CD8-positive, alpha-beta memory T cell (primary cell): ENCODE data around the gene SPATS2. TPM values are rescaled to one million over a fixed set of nuclear protein-coding genes. Genes with fewer than 3 reads are reported as not detected.
A peak's percentile ranks its signal among the peaks of the same experiment; 100 is the strongest.
"Not testable (repeated sequence)": the region's sequence is repeated elsewhere in the genome, so short reads cannot be mapped to it uniquely, and the experiment has no call there.

Experiments
- CTCF ChIA-PET: fragments of 350-600 bp; sonication (Branson Sonifier 250); formaldehyde crosslinking; loops from one replicate; lab custom pipeline; 2021; ENCODE audit warnings: antibody characterized with exemption; lab: Charles Lee
- POLR2A ChIA-PET: fragments of 350-600 bp; sonication (Branson Sonifier 250); formaldehyde crosslinking; loops from one replicate; lab custom pipeline; 2021; ENCODE audit warnings: antibody characterized with exemption; lab: Charles Lee
- DNase-seq, 5 donors: peaks; one replicate each; pipeline versions ENCODE4 v3.0.0 to v3.0.0-alpha.2; 2020 to 2022; ENCODE audit warnings: mixed read lengths in 1 of 5
- H3K27ac ChIP-seq: one replicate; pipeline ENCODE4 v1.7.0; 2013; ENCODE audit warnings: low read depth, mild to moderate bottlenecking, low read length, moderate library complexity
- H3K27me3 ChIP-seq: 2 replicates; pipeline ENCODE4 v1.7.0; 2013; ENCODE audit warnings: low read length, mild to moderate bottlenecking; ENCODE audit not compliant: insufficient read depth, poor library complexity, severe bottlenecking
- H3K36me3 ChIP-seq: 2 replicates; pipeline ENCODE4 v1.7.0; 2013; ENCODE audit warnings: mild to moderate bottlenecking, low read length, moderate library complexity; ENCODE audit not compliant: insufficient read depth
- H3K4me1 ChIP-seq: 2 replicates; pipeline ENCODE4 v1.7.0; 2013; ENCODE audit warnings: mild to moderate bottlenecking, low read length, moderate library complexity; ENCODE audit not compliant: insufficient read depth
- H3K4me3 ChIP-seq: 2 replicates; pipeline ENCODE4 v1.7.0; 2013; ENCODE audit warnings: mild to moderate bottlenecking, low read length
- H3K9me3 ChIP-seq: 2 replicates; pipeline ENCODE4 v1.7.0; 2013; ENCODE audit warnings: mild to moderate bottlenecking, low read length
- H3K27ac Mint-ChIP-seq, 8 donors: one replicate each; pipeline ENCODE4 v1.8.0; 2020 to 2021; ENCODE audit warnings: mixed read lengths in 8 of 8, mild to moderate bottlenecking in 6 of 8, inconsistent platforms in 3 of 8, moderate library complexity in 3 of 8
- H3K27me3 Mint-ChIP-seq, 2 donors: one replicate each; pipeline ENCODE4 v1.8.0; 2020 to 2021; ENCODE audit warnings: mixed read lengths in 2 of 2, mild to moderate bottlenecking in 1 of 2, moderate library complexity in 1 of 2
- H3K36me3 Mint-ChIP-seq, 3 donors: one replicate each; pipeline ENCODE4 v1.8.0; 2020 to 2021; ENCODE audit warnings: mixed read lengths in 3 of 3, inconsistent platforms in 1 of 3, mild to moderate bottlenecking in 1 of 3
- H3K4me1 Mint-ChIP-seq, 3 donors: one replicate each; pipeline ENCODE4 v1.8.0; 2020 to 2021; ENCODE audit warnings: mixed read lengths in 3 of 3, inconsistent platforms in 1 of 3, mild to moderate bottlenecking in 1 of 3
- H3K4me3 Mint-ChIP-seq, 7 donors: one replicate each; pipeline ENCODE4 v1.8.0; 2020 to 2021; ENCODE audit warnings: mixed read lengths in 7 of 7, mild to moderate bottlenecking in 6 of 7, moderate library complexity in 4 of 7, inconsistent platforms in 2 of 7
- H3K9me3 Mint-ChIP-seq, 5 donors: one replicate each; pipeline ENCODE4 v1.8.0; 2020 to 2022; ENCODE audit warnings: mixed read lengths in 5 of 5, mild to moderate bottlenecking in 3 of 5, moderate library complexity in 2 of 5, inconsistent platforms in 1 of 5
- polyA plus RNA-seq: library from polyadenylated mRNA; unstranded; fragments of 300-500 nt; fragmentation: Illumina TruSeq; gene quantifications from one replicate; pipeline ENCODE4 v1.2.3, GENCODE V29; 2021
- total RNA-seq, 2 experiments: library from RNA; stranded (reverse); gene quantifications; one replicate each; pipeline ENCODE4 v1.2.3, GENCODE V29; 2021

The SPATS2 gene
- total RNA-seq (1 to 10 TPM; 9.1 to 9.4 TPM), polyA plus RNA-seq (7.6 TPM)

GRCh38 chr12:49367381-49368239, at the start of gene SPATS2:
Gene SPATS2, plus strand, starts transcription at chr12:49367462. Its CDS starts 93,551 bp downstream, at chr12:49461013.
- peaks cover 0 to 5% (median 0%) of the 10 kb centered on the region in 3 donors for H3K36me3 Mint-ChIP-seq

GRCh38 chr12:49320411-49321103, 46.7 kb upstream of the SPATS2 start:
- not testable (repeated sequence) for H3K9me3 Mint-ChIP-seq

More at GRCh38 chr12:49367381-49368239, at the start of gene SPATS2:
- H3K9me3 ChIP-seq: no peaks in the 10 kb centered on the region
- Mint-ChIP-seq H3K27me3 (peaks cover 0 to 4% of the 10 kb centered on the region in 2 donors), H3K4me3 (peak within 1 kb of the TSS; percentile 89 to 98 (median 96)), H3K9me3 (no peaks in the 10 kb centered on the region), H3K4me1 (peaks cover 19 to 43% (median 37%) of the 10 kb centered on the region in 3 donors), H3K27ac (peak within 1 kb of the TSS; percentile 60 to 98 (median 94))
- DNase-seq: no peak
- no peaks in the 10 kb centered on the region for H3K27me3 ChIP-seq
- peaks cover 20% of the 10 kb centered on the region for H3K4me1 ChIP-seq
- POLR2A ChIA-PET: interaction anchor here (0.8 to 1.8 kb wide), 5 partner anchors 9 to 744 kb away, joined by 3 to 12 read pairs (median 7); partner anchors contain the start of genes COX14, DNAJC22 and TUBA1C
- H3K27ac ChIP-seq: peak within 1 kb of the TSS; percentile 91
- H3K4me3 ChIP-seq: peak within 1 kb of the TSS; percentile 82
- CTCF ChIA-PET: interaction anchor here (0.7 to 3.9 kb wide), 18 partner anchors 9 to 296 kb away, joined by 3 to 31 read pairs (median 4); partner anchors contain the start of genes DNAJC22 and TROAP
- no peaks in the 10 kb centered on the region for H3K36me3 ChIP-seq

GRCh38 chr12:49322367-49322707, 44.9 kb upstream of the SPATS2 start:
- Mint-ChIP-seq H3K36me3 (peaks cover 0 to 3% (median 0%) of the 10 kb centered on the region in 3 donors), H3K27ac (peak overlapping the region in 7 of 8 donors; percentile 18 to 87 (median 66)), H3K27me3 (no peaks in the 10 kb centered on the region), H3K9me3 (no peaks in the 10 kb centered on the region), H3K4me3 (peak overlapping the region; percentile 86 to 95 (median 90)), H3K4me1 (peaks cover 18 to 23% (median 22%) of the 10 kb centered on the region in 3 donors)
- CTCF ChIA-PET: interaction anchor here (1.0 to 5.6 kb wide), 14 partner anchors 9 to 234 kb away, joined by 3 to 36 read pairs (median 4); partner anchors contain the start of genes C1QL4, DNAJC22, PRPH and SPATS2
- Histone ChIP-seq H3K27me3 (no peaks in the 10 kb centered on the region), H3K27ac (peak overlapping the region; percentile 68), H3K36me3 (no peaks in the 10 kb centered on the region), H3K9me3 (no peaks in the 10 kb centered on the region), H3K4me3 (peak overlapping the region; percentile 65), H3K4me1 (peaks cover 14% of the 10 kb centered on the region)
- no peak for DNase-seq
- POLR2A ChIA-PET: interaction anchor here (0.9 to 1.7 kb wide), 5 partner anchors 24 to 469 kb away, joined by 3 to 6 read pairs (median 3); partner anchors contain the start of genes DNAJC22 and TMBIM6

More at GRCh38 chr12:49320411-49321103, 46.7 kb upstream of the SPATS2 start:
- peaks cover 18 to 23% (median 22%) of the 10 kb centered on the region in 3 donors for H3K4me1 Mint-ChIP-seq
- DNase-seq, H3K27me3 Mint-ChIP-seq, H3K9me3 ChIP-seq, H3K27me3 ChIP-seq, H3K27ac ChIP-seq, CTCF ChIA-PET, H3K36me3 ChIP-seq, H3K36me3 Mint-ChIP-seq, H3K4me3 ChIP-seq: not testable (repeated sequence)
- POLR2A ChIA-PET: interaction anchor here (0.7 kb wide), 1 partner anchor 21 kb away, joined by 5 read pairs; no protein-coding TSS in a partner anchor
- peak overlapping the region in 6 of 7 donors; percentile 3 to 72 (median 30) for H3K4me3 Mint-ChIP-seq
- peaks cover 14% of the 10 kb centered on the region for H3K4me1 ChIP-seq
- peak overlapping the region in 3 of 8 donors; percentile 1 to 58 (median 54) for H3K27ac Mint-ChIP-seq

GRCh38 chr12:49322708-49323523, 44.3 kb upstream of the SPATS2 start, which contains the start of gene TROAP:
Gene TROAP, plus strand, starts transcription at chr12:49323255. Its CDS starts 354 bp downstream, at chr12:49323609.
- Histone ChIP-seq H3K27ac (peak within 1 kb of the TSS; percentile 77), H3K27me3 (no peaks in the 10 kb centered on the region), H3K36me3 (no peaks in the 10 kb centered on the region), H3K9me3 (no peaks in the 10 kb centered on the region), H3K4me3 (peak within 1 kb of the TSS; percentile 79), H3K4me1 (peaks cover 14% of the 10 kb centered on the region)
- peaks cover 18 to 23% (median 22%) of the 10 kb centered on the region in 3 donors for H3K4me1 Mint-ChIP-seq
- no peaks in the 10 kb centered on the region for H3K27me3 Mint-ChIP-seq
- peak within 1 kb of the TSS; percentile 18 to 97 (median 85) for H3K27ac Mint-ChIP-seq
- peaks cover 0 to 3% (median 0%) of the 10 kb centered on the region in 3 donors for H3K36me3 Mint-ChIP-seq
- peak; percentile 95 to 98 (median 97) for DNase-seq
- ChIA-PET CTCF (interaction anchor here (0.9 to 5.6 kb wide), 16 partner anchors 9 to 419 kb away, joined by 3 to 36 read pairs (median 4); partner anchors contain the start of genes C1QL4, DNAJC22, PRPH and SPATS2), POLR2A (interaction anchor here (0.5 to 1.7 kb wide), 10 partner anchors 20 to 702 kb away, joined by 3 to 7 read pairs (median 3); partner anchors contain the start of genes DNAJC22, RACGAP1 and TMBIM6)
- H3K4me3 Mint-ChIP-seq: peak within 1 kb of the TSS; percentile 86 to 95 (median 90)
- H3K9me3 Mint-ChIP-seq: no peaks in the 10 kb centered on the region

- peaks cover 0 to 3% (median 0%) of the 10 kb centered on the region in 3 donors for H3K36me3 Mint-ChIP-seq
These were observed 43.7 kb upstream of the SPATS2 start for GRCh38 chr12:49323524-49324097.

GRCh38 chr12:49325606-49326005, 41.7 kb upstream of the SPATS2 start:
- Mint-ChIP-seq H3K36me3 (peaks cover 0 to 3% (median 0%) of the 10 kb centered on the region in 3 donors), H3K27ac (no peak overlapping the region), H3K9me3 (no peaks in the 10 kb centered on the region), H3K4me1 (peaks cover 17 to 23% (median 22%) of the 10 kb centered on the region in 3 donors), H3K4me3 (peak overlapping the region in 1 of 7 donors; percentile 54), H3K27me3 (peaks cover 0 to 2% of the 10 kb centered on the region in 2 donors)
- no peak overlapping the region for H3K4me3 ChIP-seq
- POLR2A ChIA-PET: no interaction called here
- no peaks in the 10 kb centered on the region for H3K36me3 ChIP-seq
- no peak overlapping the region for H3K27ac ChIP-seq
- H3K9me3 ChIP-seq: no peaks in the 10 kb centered on the region
- no peak for DNase-seq
- peaks cover 14% of the 10 kb centered on the region for H3K4me1 ChIP-seq
- CTCF ChIA-PET: interaction anchor here (0.8 to 5.6 kb wide), 2 partner anchors 17 to 36 kb away, joined by 3 to 36 read pairs; no protein-coding TSS in a partner anchor
- H3K27me3 ChIP-seq: no peaks in the 10 kb centered on the region

More at GRCh38 chr12:49323524-49324097, 43.7 kb upstream of the SPATS2 start:
- H3K9me3 Mint-ChIP-seq: no peaks in the 10 kb centered on the region
- peaks cover 18 to 23% (median 22%) of the 10 kb centered on the region in 3 donors for H3K4me1 Mint-ChIP-seq
- Histone ChIP-seq H3K27me3 (no peaks in the 10 kb centered on the region), H3K36me3 (no peaks in the 10 kb centered on the region), H3K4me3 (peak overlapping the region; percentile 79), H3K4me1 (peaks cover 14% of the 10 kb centered on the region), H3K9me3 (no peaks in the 10 kb centered on the region), H3K27ac (peak overlapping the region; percentile 77)
- peak overlapping the region; percentile 86 to 95 (median 90) for H3K4me3 Mint-ChIP-seq
- DNase-seq: no peak
- no peaks in the 10 kb centered on the region for H3K27me3 Mint-ChIP-seq
- CTCF ChIA-PET: interaction anchor here (0.9 to 5.6 kb wide), 12 partner anchors 8 to 418 kb away, joined by 3 to 36 read pairs (median 4); partner anchors contain the start of genes C1QL4, DNAJC22, PRPH and SPATS2
- H3K27ac Mint-ChIP-seq: peak overlapping the region in 4 of 8 donors; percentile 64 to 97 (median 87)
- POLR2A ChIA-PET: interaction anchor here (0.6 to 1.7 kb wide), 7 partner anchors 19 to 702 kb away, joined by 3 to 7 read pairs (median 3); partner anchors contain the start of genes DNAJC22 and RACGAP1
